H1 (cell line): Measurements from ENCODE around the gene RGS6.

ENCODE experiments used
- BRCA1 ChIP-seq: IDR thresholded peaks from 2 replicates; pipeline ENCODE4 v1.6.1; 2012; ENCODE audit warnings: low read depth, low read length, improper control_type of control experiment
- CEBPB ChIP-seq: IDR thresholded peaks from 2 replicates; pipeline ENCODE4 v1.6.1; 2012; ENCODE audit warnings: low read depth, low read length
- CTBP2 ChIP-seq: IDR thresholded peaks from 2 replicates; pipeline ENCODE4 v1.7.0; 2011; ENCODE audit warnings: borderline replicate concordance, mild to moderate bottlenecking, moderate library complexity, mixed read lengths, low read length; ENCODE audit not compliant: insufficient read depth, insufficient read length
- CTCF ChIP-seq, 3 experiments: IDR thresholded peaks; 1 replicate in 2 of 3; 2 replicates in 1 of 3; pipeline versions ENCODE4 v1.5.1 to v1.6.1; 2011; ENCODE audit warnings: low read length in 3 of 3, mild to moderate bottlenecking in 3 of 3, inconsistent platforms in 2 of 3, low read depth in 1 of 3, moderate library complexity in 1 of 3; ENCODE audit not compliant: insufficient read depth in 1 of 3; ENCODE audit errors: control extremely low read depth in 1 of 3
- EZH2 ChIP-seq: fragments of 200-600 bp; sonication (generic); IDR thresholded peaks from 2 replicates; pipeline ENCODE4 v1.7.1; 2012; ENCODE audit warnings: low read depth, mild to moderate bottlenecking, moderate library complexity, low read length, inconsistent platforms; ENCODE audit not compliant: severe bottlenecking
- FOSL1 ChIP-seq: IDR thresholded peaks from 2 replicates; pipeline ENCODE4 v1.6.1; 2011; ENCODE audit warnings: mild to moderate bottlenecking, low read depth, low read length, moderate library complexity; ENCODE audit not compliant: insufficient read depth
- JUND ChIP-seq: IDR thresholded peaks from 2 replicates; pipeline ENCODE4 v1.6.1; 2011; ENCODE audit warnings: mild to moderate bottlenecking, improper control_type of control experiment, low read length
- POLR2A ChIP-seq, 2 experiments: IDR thresholded peaks; 1 replicate in 1 of 2; 2 replicates in 1 of 2; pipeline ENCODE4 v1.6.1; 2011; ENCODE audit warnings: low read depth in 2 of 2, low read length in 2 of 2, mild to moderate bottlenecking in 2 of 2; ENCODE audit errors: control extremely low read depth in 1 of 2
- POLR2AphosphoS5 ChIP-seq: IDR thresholded peaks from 2 replicates; pipeline ENCODE4 v1.6.1; 2011; ENCODE audit warnings: low read depth, low read length
- RAD21 ChIP-seq, 2 experiments: IDR thresholded peaks in 1 of 2; conservative IDR thresholded peaks in 1 of 2; 2 replicates each; pipeline ENCODE4 v1.6.1; 2011; ENCODE audit warnings: low read depth in 2 of 2, low read length in 2 of 2, improper control_type of control experiment in 1 of 2, inconsistent platforms in 1 of 2, mild to moderate bottlenecking in 1 of 2, moderate library complexity in 1 of 2
- SIN3A ChIP-seq, 2 experiments: IDR thresholded peaks in 1 of 2; conservative IDR thresholded peaks in 1 of 2; 2 replicates each; pipeline ENCODE4 v1.6.1; 2011 to 2012; ENCODE audit warnings: low read length in 2 of 2, improper control_type of control experiment in 1 of 2, low read depth in 1 of 2, mild to moderate bottlenecking in 1 of 2
- SIX5 ChIP-seq: IDR thresholded peaks from 2 replicates; pipeline ENCODE4 v1.6.1; 2011; ENCODE audit warnings: mild to moderate bottlenecking, low read depth, low read length
- SP1 ChIP-seq: IDR thresholded peaks from 2 replicates; pipeline ENCODE4 v1.6.1; 2011; ENCODE audit warnings: low read depth, low read length
- ZNF274 ChIP-seq: IDR thresholded peaks from 2 replicates; pipeline ENCODE4 v1.7.0; 2012; ENCODE audit warnings: low read length, borderline replicate concordance; ENCODE audit errors: extremely low read depth

- TF ChIP-seq CTBP2, result no peak
- TF ChIP-seq SP1, result no peak
- TF ChIP-seq CTCF (IDR thresholded peaks at IDR 0.05; ENCODE audit: control extremely low read depth in 1 of 3, insufficient read depth in 1 of 3, low read depth in 1 of 3, low read length in 3 of 3), result no peak
- TF ChIP-seq RAD21 (IDR thresholded peaks at IDR 0.05 in 1 of 2, conservative IDR thresholded peaks at IDR 0.05 in 1 of 2; ENCODE audit: low read depth in 2 of 2, low read length in 2 of 2), result no peak
- no peak for TF ChIP-seq POLR2A (IDR thresholded peaks at IDR 0.05; ENCODE audit: control extremely low read depth in 1 of 2, low read depth in 2 of 2, low read length in 2 of 2)
- TF ChIP-seq ZNF274, result no peak
- TF ChIP-seq CEBPB, result no peak
- no peak for TF ChIP-seq SIN3A (conservative IDR thresholded peaks at IDR 0.05 in 1 of 2, IDR thresholded peaks at IDR 0.05 in 1 of 2; ENCODE audit: low read depth in 1 of 2, low read length in 2 of 2)
- no peak for TF ChIP-seq POLR2AphosphoS5
- TF ChIP-seq JUND, result no peak
- no peak for TF ChIP-seq FOSL1
- no peak for TF ChIP-seq BRCA1
- TF ChIP-seq EZH2, result no peak
- TF ChIP-seq SIX5, result no peak
These were observed 627.0 kb downstream of the RGS6 start for GRCh38 chr14:72559202-72559601.
